Measurements from ENCODE around the gene JADE1.

The JADE1 gene

GRCh38 chr4:128835498-128836222, 26.2 kb downstream of the JADE1 start:
- TF ChIP-seq JUND (IDR thresholded peaks at IDR 0.05; ENCODE audit: low read depth), result no peak
- DNase-seq (ENCODE audit: low read depth in 1 of 2, low spot score in 1 of 2), result no peak
- in situ Hi-C loops (cut with HindIII; ENCODE audit: low pct_unique_long_range_greater_than_20kb, low sequenced_read_pairs), result no loop called here

- in situ Hi-C loops (cut with HindIII; ENCODE audit: low pct_unique_long_range_greater_than_20kb, low sequenced_read_pairs), result no loop called here
- no peak for DNase-seq (ENCODE audit: low read depth in 1 of 2, low spot score in 1 of 2)
- no peak for TF ChIP-seq JUND (IDR thresholded peaks at IDR 0.05; ENCODE audit: low read depth)
Observed at GRCh38 chr4:128837198-128837597, 27.7 kb downstream of the JADE1 start.

GRCh38 chr4:128837679-128838078, 28.2 kb downstream of the JADE1 start:
- no peak for TF ChIP-seq JUND (IDR thresholded peaks at IDR 0.05; ENCODE audit: low read depth)
- in situ Hi-C loops (cut with HindIII; ENCODE audit: low pct_unique_long_range_greater_than_20kb, low sequenced_read_pairs), result no loop called here
- DNase-seq (ENCODE audit: low read depth in 1 of 2, low spot score in 1 of 2), result no peak

- DNase-seq (ENCODE audit: low read depth in 1 of 2, low spot score in 1 of 2), result no peak
- TF ChIP-seq JUND (IDR thresholded peaks at IDR 0.05; ENCODE audit: low read depth), result no peak
- in situ Hi-C loops (cut with HindIII; ENCODE audit: low pct_unique_long_range_greater_than_20kb, low sequenced_read_pairs), result no loop called here
Observed at GRCh38 chr4:128840711-128841318, 31.3 kb downstream of the JADE1 start.

- DNase-seq (ENCODE audit: low read depth in 1 of 2, low spot score in 1 of 2), result peak in 1 of 2 experiments; percentile 15
- no peak for TF ChIP-seq JUND (IDR thresholded peaks at IDR 0.05; ENCODE audit: low read depth)
- in situ Hi-C loops (cut with HindIII; ENCODE audit: low pct_unique_long_range_greater_than_20kb, low sequenced_read_pairs), result no loop called here
Observed at GRCh38 chr4:128841402-128841801, 31.9 kb downstream of the JADE1 start.

DNA sequence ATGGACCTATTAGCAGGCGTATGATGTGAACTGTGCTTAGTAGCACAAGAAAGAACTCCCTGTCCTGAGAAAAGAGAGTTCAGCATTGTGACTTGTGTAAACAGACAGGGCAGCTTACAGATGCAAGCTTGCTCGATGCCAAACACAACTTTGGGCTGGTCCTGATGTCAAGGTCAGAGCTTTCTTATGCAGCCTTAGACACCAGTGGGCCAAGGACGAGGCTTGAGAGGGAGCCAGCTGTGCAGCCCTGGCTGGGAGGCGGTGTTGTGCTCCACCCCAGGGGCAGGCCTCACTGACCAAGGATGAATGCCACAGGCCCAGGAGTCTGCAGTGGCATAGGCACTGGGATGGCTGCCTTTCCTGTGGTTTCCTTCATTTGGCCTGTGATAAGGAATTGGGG, 35.4 kb downstream of the JADE1 start:
- in situ Hi-C loops (cut with HindIII; ENCODE audit: low pct_unique_long_range_greater_than_20kb, low sequenced_read_pairs), result no loop called here
- no peak for DNase-seq (ENCODE audit: low read depth in 1 of 2, low spot score in 1 of 2)
- TF ChIP-seq JUND (IDR thresholded peaks at IDR 0.05; ENCODE audit: low read depth), result no peak

DNA sequence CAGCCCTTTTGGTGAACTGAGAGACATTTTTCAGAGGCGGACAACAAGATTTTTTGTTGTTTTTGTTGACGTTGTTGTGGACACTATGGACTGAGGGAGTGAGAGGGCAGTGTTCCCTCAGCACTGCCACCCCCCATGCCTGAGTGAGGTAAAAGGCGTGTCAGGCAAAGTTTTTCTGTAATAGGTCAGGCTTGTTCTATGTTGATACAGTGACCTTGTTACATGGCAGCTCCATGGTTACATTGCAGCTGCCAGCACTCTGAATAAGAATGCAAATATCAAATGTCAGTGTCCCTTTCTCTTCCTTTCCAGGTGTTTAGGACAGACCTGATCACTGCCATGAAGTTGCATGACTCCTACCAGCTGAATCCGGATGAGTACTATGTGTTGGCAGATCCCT, 36.6 kb downstream of the JADE1 start:
- TF ChIP-seq JUND (IDR thresholded peaks at IDR 0.05; ENCODE audit: low read depth), result no peak
- in situ Hi-C loops (cut with HindIII; ENCODE audit: low pct_unique_long_range_greater_than_20kb, low sequenced_read_pairs), result no loop called here
- DNase-seq (ENCODE audit: low read depth in 1 of 2, low spot score in 1 of 2), result no peak

GRCh38 chr4:128847082-128847724, 37.7 kb downstream of the JADE1 start:
- in situ Hi-C loops (cut with HindIII; ENCODE audit: low pct_unique_long_range_greater_than_20kb, low sequenced_read_pairs), result no loop called here
- no peak for TF ChIP-seq JUND (IDR thresholded peaks at IDR 0.05; ENCODE audit: low read depth)
- no peak for DNase-seq (ENCODE audit: low read depth in 1 of 2, low spot score in 1 of 2)

- in situ Hi-C loops (cut with HindIII; ENCODE audit: low pct_unique_long_range_greater_than_20kb, low sequenced_read_pairs), result no loop called here
- DNase-seq (ENCODE audit: low read depth in 1 of 2, low spot score in 1 of 2), result no peak
- no peak for TF ChIP-seq JUND (IDR thresholded peaks at IDR 0.05; ENCODE audit: low read depth)
Observed at GRCh38 chr4:128848461-128848860, 39.0 kb downstream of the JADE1 start.

GRCh38 chr4:128850252-128850651, 40.8 kb downstream of the JADE1 start:
- no peak for DNase-seq (ENCODE audit: low read depth in 1 of 2, low spot score in 1 of 2)
- no peak for TF ChIP-seq JUND (IDR thresholded peaks at IDR 0.05; ENCODE audit: low read depth)
- in situ Hi-C loops (cut with HindIII; ENCODE audit: low pct_unique_long_range_greater_than_20kb, low sequenced_read_pairs), result no loop called here

- TF ChIP-seq JUND (IDR thresholded peaks at IDR 0.05; ENCODE audit: low read depth), result no peak
- in situ Hi-C loops (cut with HindIII; ENCODE audit: low pct_unique_long_range_greater_than_20kb, low sequenced_read_pairs), result no loop called here
- no peak for DNase-seq (ENCODE audit: low read depth in 1 of 2, low spot score in 1 of 2)
Observed at GRCh38 chr4:128853741-128854140, 44.2 kb downstream of the JADE1 start.

DNA sequence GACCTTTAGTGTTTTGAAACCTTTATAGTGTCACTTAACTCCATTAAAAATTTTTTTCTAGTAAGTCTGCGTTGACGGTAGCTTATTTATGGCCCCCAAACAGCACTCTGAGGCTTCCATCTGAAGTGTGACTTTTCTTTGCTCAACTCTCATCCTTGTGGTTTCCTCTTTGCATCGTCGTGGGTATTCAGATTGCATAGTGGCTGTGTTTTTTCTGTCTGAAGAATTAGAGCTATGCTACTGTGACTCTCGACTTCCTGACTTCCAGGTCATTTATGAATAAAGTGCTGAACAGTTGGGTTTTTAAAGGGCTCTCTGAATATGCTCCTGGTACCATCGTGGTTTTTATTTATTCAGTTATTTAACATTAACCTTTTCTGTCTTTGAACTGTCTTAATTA, 44.9 kb downstream of the JADE1 start:
- no peak for TF ChIP-seq JUND (IDR thresholded peaks at IDR 0.05; ENCODE audit: low read depth)
- in situ Hi-C loops (cut with HindIII; ENCODE audit: low pct_unique_long_range_greater_than_20kb, low sequenced_read_pairs), result no loop called here
- no peak for DNase-seq (ENCODE audit: low read depth in 1 of 2, low spot score in 1 of 2)

DNA sequence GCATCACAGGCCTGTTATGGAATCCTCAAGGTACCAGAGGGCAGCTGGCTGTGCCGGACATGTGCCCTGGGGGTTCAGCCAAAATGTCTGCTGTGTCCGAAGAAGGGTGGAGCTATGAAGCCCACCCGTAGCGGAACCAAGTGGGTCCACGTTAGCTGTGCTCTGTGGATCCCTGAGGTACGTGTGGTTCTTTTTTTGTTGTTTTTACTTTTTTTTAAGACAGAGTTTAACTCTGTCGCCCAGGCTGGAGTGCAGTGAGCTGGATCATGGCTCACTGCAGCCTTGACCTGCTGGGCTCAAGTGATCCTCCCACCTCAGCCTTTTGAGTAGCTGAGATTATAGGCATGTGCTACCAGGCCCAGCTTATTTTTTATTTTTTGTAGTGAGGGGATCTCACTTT, 46.1 kb downstream of the JADE1 start:
- TF ChIP-seq JUND (IDR thresholded peaks at IDR 0.05; ENCODE audit: low read depth), result no peak
- no peak for DNase-seq (ENCODE audit: low read depth in 1 of 2, low spot score in 1 of 2)
- in situ Hi-C loops (cut with HindIII; ENCODE audit: low pct_unique_long_range_greater_than_20kb, low sequenced_read_pairs), result no loop called here
